ENCODE results near the gene PELO. TPM values are rescaled to one million over a fixed set of nuclear protein-coding genes. Genes with fewer than 3 reads are reported as not detected.

The PELO gene
- total RNA-seq, 1 experiment from 2014 or later, result 18.7 TPM

DNA sequence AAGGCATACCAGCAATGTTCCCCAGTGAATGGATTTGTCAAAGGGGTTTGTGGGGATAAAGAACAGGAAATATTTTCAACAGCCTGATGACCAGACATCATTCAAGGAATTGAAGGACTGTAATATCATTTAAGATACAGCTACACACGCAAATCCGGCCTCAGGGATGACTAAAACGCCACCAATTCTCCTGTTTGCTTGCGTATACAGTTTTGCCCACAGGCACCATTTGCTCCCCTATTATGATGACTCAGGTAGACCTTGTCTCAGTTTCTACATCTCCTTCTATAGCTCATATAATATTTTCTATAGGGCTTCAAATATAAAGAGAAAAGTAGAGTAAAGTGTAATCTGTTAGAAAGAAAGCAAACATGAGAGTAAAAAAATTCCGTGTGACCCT lies 29.7 kb upstream of the PELO start (continued):
- no peak for TF ChIP-seq SP1 (CRISPR knock-in tag; conservative IDR thresholded peaks at IDR 0.05)

DNA sequence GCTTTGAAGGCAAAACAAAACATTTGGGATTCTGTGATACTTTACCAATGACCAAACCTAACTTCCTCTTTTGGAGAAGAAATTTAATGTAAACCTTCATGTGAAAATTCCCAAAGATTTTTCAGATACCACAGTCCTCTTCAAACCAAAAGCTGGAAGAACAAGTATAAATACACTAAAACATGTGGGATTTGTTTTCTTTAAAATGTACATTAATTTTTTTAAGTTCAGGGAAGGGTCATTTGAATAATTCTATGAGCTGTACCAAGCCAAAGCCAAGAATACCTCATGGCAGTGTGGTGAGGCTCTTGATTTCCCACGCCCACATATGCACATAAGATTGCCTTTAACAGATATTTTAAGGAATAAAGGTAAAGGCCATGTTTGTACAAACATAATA lies 28.4 kb upstream of the PELO start:
- no peak overlapping the region for H3K4me3 Mint-ChIP-seq
- H3K36me3 Mint-ChIP-seq, result no peaks in the 10 kb centered on the region
- ATAC-seq (no peak), DNase-seq (ENCODE audit: low spot score) (no peak)
- no peak overlapping the region for H3K27ac Mint-ChIP-seq
- no peaks in the 10 kb centered on the region for H3K4me1 Mint-ChIP-seq
- TF ChIP-seq, protein P1, sequence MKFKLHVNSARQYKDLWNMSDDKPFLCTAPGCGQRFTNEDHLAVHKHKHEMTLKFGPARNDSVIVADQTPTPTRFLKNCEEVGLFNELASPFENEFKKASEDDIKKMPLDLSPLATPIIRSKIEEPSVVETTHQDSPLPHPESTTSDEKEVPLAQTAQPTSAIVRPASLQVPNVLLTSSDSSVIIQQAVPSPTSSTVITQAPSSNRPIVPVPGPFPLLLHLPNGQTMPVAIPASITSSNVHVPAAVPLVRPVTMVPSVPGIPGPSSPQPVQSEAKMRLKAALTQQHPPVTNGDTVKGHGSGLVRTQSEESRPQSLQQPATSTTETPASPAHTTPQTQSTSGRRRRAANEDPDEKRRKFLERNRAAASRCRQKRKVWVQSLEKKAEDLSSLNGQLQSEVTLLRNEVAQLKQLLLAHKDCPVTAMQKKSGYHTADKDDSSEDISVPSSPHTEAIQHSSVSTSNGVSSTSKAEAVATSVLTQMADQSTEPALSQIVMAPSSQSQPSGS (CRISPR knock-in tag; IDR thresholded peaks at IDR 0.05; ENCODE audit: borderline replicate concordance, low read depth), result no peak
- TF ChIP-seq NFYB (CRISPR knock-in tag; conservative IDR thresholded peaks at IDR 0.05; ENCODE audit: low read depth) (no peak), MYBL2 (CRISPR knock-in tag; IDR thresholded peaks at IDR 0.05) (no peak), NFE2L1 (CRISPR knock-in tag; IDR thresholded peaks at IDR 0.05) (no peak), CREM (CRISPR knock-in tag; IDR thresholded peaks at IDR 0.05) (no peak)
- ChIA-PET CTCF (no interaction called here), POLR2A (no interaction called here)
- no peaks in the 10 kb centered on the region for H3K27me3 Mint-ChIP-seq (ENCODE audit: low read depth)
- no peaks in the 10 kb centered on the region for H3K9me3 Mint-ChIP-seq

DNA sequence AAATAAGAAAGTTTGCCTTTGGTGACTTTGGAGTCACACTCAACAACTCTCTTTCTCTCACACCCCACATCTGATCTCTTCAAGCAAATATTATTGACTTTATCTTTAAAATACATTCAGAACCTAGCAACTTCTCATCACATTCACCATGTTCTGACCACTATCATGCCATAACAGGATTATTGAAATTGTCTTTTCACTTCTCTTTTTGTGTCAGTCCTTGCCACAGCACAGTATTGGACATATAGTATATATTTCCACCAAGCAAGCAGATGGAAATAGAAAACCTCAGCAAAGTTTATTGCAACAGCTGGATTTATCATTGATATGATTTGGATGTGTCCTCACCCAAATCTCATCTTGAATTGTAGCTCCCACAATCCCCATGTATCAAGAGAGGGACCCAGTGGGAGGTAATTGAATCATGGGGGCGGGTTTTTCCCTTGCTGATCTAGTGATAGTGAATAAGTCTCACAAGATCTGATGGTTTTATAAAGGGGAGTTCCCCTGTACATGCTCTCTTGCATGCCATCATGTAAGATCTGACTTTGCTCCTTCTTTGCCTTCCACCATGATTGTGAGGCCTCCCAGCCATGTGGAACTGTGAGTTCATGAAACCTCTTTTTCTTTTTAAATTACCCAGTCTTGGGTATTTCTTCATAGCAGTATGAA lies 26.9 kb upstream of the PELO start:
- ATAC-seq (no peak), DNase-seq (ENCODE audit: low spot score) (no peak)
- no peak overlapping the region for H3K27ac Mint-ChIP-seq
- H3K27me3 Mint-ChIP-seq (ENCODE audit: low read depth), result no peaks in the 10 kb centered on the region
- no peaks in the 10 kb centered on the region for H3K4me1 Mint-ChIP-seq
- H3K36me3 Mint-ChIP-seq, result no peaks in the 10 kb centered on the region
- ChIA-PET CTCF (no interaction called here), POLR2A (interaction anchor here (0.6 kb wide), 1 partner anchor 240 kb away, joined by 7 read pairs; no protein-coding TSS in a partner anchor)
- H3K4me3 Mint-ChIP-seq, result no peak overlapping the region
- no peaks in the 10 kb centered on the region for H3K9me3 Mint-ChIP-seq
- TF ChIP-seq, protein P2, sequence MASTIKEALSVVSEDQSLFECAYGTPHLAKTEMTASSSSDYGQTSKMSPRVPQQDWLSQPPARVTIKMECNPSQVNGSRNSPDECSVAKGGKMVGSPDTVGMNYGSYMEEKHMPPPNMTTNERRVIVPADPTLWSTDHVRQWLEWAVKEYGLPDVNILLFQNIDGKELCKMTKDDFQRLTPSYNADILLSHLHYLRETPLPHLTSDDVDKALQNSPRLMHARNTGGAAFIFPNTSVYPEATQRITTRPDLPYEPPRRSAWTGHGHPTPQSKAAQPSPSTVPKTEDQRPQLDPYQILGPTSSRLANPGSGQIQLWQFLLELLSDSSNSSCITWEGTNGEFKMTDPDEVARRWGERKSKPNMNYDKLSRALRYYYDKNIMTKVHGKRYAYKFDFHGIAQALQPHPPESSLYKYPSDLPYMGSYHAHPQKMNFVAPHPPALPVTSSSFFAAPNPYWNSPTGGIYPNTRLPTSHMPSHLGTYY (CRISPR knock-in tag; IDR thresholded peaks at IDR 0.05), result no peak
- TF ChIP-seq EMX1 (CRISPR knock-in tag; IDR thresholded peaks at IDR 0.05) (no peak), CBFB (CRISPR knock-in tag; IDR thresholded peaks at IDR 0.05; ENCODE audit: low read depth) (no peak), ZNF219 (CRISPR knock-in tag; IDR thresholded peaks at IDR 0.05; ENCODE audit: borderline replicate concordance) (no peak), ESRRA (CRISPR knock-in tag; IDR thresholded peaks at IDR 0.05; ENCODE audit: borderline replicate concordance) (no peak), JUN (CRISPR knock-in tag; IDR thresholded peaks at IDR 0.05) (no peak), ZNF121 (CRISPR knock-in tag; IDR thresholded peaks at IDR 0.05) (no peak), GABPB1 (CRISPR knock-in tag; IDR thresholded peaks at IDR 0.05) (no peak), PRRX2 (CRISPR knock-in tag; IDR thresholded peaks at IDR 0.05) (no peak), NR3C1 (CRISPR knock-in tag; conservative IDR thresholded peaks at IDR 0.05; ENCODE audit: low read depth) (no peak)
- TF ChIP-seq, protein P3, sequence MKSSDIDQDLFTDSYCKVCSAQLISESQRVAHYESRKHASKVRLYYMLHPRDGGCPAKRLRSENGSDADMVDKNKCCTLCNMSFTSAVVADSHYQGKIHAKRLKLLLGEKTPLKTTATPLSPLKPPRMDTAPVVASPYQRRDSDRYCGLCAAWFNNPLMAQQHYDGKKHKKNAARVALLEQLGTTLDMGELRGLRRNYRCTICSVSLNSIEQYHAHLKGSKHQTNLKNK (CRISPR knock-in tag; IDR thresholded peaks at IDR 0.05), result no peak
- TF ChIP-seq, protein P4, sequence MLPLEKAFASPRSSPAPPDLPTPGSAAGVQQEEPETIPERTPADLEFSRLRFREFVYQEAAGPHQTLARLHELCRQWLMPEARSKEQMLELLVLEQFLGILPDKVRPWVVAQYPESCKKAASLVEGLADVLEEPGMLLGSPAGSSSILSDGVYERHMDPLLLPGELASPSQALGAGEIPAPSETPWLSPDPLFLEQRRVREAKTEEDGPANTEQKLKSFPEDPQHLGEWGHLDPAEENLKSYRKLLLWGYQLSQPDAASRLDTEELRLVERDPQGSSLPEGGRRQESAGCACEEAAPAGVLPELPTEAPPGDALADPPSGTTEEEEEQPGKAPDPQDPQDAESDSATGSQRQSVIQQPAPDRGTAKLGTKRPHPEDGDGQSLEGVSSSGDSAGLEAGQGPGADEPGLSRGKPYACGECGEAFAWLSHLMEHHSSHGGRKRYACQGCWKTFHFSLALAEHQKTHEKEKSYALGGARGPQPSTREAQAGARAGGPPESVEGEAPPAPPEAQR (CRISPR knock-in tag; IDR thresholded peaks at IDR 0.05), result no peak
- TF ChIP-seq, protein P5, sequence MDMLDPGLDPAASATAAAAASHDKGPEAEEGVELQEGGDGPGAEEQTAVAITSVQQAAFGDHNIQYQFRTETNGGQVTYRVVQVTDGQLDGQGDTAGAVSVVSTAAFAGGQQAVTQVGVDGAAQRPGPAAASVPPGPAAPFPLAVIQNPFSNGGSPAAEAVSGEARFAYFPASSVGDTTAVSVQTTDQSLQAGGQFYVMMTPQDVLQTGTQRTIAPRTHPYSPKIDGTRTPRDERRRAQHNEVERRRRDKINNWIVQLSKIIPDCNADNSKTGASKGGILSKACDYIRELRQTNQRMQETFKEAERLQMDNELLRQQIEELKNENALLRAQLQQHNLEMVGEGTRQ (CRISPR knock-in tag; IDR thresholded peaks at IDR 0.05), result no peak
- TF ChIP-seq, protein P6, sequence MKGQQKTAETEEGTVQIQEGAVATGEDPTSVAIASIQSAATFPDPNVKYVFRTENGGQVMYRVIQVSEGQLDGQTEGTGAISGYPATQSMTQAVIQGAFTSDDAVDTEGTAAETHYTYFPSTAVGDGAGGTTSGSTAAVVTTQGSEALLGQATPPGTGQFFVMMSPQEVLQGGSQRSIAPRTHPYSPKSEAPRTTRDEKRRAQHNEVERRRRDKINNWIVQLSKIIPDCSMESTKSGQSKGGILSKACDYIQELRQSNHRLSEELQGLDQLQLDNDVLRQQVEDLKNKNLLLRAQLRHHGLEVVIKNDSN (CRISPR knock-in tag; IDR thresholded peaks at IDR 0.05), result no peak
- TF ChIP-seq, protein P7, sequence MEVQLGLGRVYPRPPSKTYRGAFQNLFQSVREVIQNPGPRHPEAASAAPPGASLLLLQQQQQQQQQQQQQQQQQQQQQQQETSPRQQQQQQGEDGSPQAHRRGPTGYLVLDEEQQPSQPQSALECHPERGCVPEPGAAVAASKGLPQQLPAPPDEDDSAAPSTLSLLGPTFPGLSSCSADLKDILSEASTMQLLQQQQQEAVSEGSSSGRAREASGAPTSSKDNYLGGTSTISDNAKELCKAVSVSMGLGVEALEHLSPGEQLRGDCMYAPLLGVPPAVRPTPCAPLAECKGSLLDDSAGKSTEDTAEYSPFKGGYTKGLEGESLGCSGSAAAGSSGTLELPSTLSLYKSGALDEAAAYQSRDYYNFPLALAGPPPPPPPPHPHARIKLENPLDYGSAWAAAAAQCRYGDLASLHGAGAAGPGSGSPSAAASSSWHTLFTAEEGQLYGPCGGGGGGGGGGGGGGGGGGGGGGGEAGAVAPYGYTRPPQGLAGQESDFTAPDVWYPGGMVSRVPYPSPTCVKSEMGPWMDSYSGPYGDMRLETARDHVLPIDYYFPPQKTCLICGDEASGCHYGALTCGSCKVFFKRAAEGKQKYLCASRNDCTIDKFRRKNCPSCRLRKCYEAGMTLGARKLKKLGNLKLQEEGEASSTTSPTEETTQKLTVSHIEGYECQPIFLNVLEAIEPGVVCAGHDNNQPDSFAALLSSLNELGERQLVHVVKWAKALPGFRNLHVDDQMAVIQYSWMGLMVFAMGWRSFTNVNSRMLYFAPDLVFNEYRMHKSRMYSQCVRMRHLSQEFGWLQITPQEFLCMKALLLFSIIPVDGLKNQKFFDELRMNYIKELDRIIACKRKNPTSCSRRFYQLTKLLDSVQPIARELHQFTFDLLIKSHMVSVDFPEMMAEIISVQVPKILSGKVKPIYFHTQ (CRISPR knock-in tag; IDR thresholded peaks at IDR 0.05), result no peak
- TF ChIP-seq, protein P8, sequence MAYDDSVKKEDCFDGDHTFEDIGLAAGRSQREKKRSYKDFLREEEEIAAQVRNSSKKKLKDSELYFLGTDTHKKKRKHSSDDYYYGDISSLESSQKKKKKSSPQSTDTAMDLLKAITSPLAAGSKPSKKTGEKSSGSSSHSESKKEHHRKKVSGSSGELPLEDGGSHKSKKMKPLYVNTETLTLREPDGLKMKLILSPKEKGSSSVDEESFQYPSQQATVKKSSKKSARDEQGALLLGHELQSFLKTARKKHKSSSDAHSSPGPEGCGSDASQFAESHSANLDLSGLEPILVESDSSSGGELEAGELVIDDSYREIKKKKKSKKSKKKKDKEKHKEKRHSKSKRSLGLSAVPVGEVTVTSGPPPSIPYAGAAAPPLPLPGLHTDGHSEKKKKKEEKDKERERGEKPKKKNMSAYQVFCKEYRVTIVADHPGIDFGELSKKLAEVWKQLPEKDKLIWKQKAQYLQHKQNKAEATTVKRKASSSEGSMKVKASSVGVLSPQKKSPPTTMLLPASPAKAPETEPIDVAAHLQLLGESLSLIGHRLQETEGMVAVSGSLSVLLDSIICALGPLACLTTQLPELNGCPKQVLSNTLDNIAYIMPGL (CRISPR knock-in tag; IDR thresholded peaks at IDR 0.05), result no peak
